NCI-H510A treated with DMSO at 0.1 percent for 48 hours (cell line): ENCODE results near the gene ARHGEF3.

Experiments used
- DNase-seq: peaks from one replicate; lab custom pipeline; 2025; lab: John Stamatoyannopoulos, UW

The ARHGEF3 gene

GRCh38 chr3:56801662-56802377, at the start of gene ARHGEF3:
TSS of gene ARHGEF3 (minus strand) at chr3:56801949. CDS start at chr3:56801798, 151 bp downstream.
- DNase-seq: peak; percentile 55

- DNase-seq: no peak
Observed at GRCh38 chr3:56849698-56850097, 47.9 kb upstream of the ARHGEF3 start.

- DNase-seq: no peak
Observed at GRCh38 chr3:56845505-56845904, 43.8 kb upstream of the ARHGEF3 start.

- DNase-seq: no peak
Observed at GRCh38 chr3:56844536-56844935, 42.8 kb upstream of the ARHGEF3 start.

- no peak for DNase-seq
Observed at GRCh38 chr3:56839784-56840715, 38.3 kb upstream of the ARHGEF3 start.

- DNase-seq: no peak
Observed at GRCh38 chr3:56838448-56838847, 36.7 kb upstream of the ARHGEF3 start.

GRCh38 chr3:56837196-56837955, 35.6 kb upstream of the ARHGEF3 start:
- no peak for DNase-seq

- DNase-seq: no peak
Observed at GRCh38 chr3:56836276-56837163, 34.8 kb upstream of the ARHGEF3 start.

- no peak for DNase-seq
Observed at GRCh38 chr3:56835650-56836227, 34.0 kb upstream of the ARHGEF3 start.

- no peak for DNase-seq
Observed at GRCh38 chr3:56833536-56833935, 31.8 kb upstream of the ARHGEF3 start.

GRCh38 chr3:56833022-56833421, 31.3 kb upstream of the ARHGEF3 start:
- no peak for DNase-seq

GRCh38 chr3:56831572-56831971, 29.8 kb upstream of the ARHGEF3 start:
- no peak for DNase-seq

- DNase-seq: no peak
Observed at GRCh38 chr3:56830884-56831283, 29.1 kb upstream of the ARHGEF3 start.

- DNase-seq: no peak
Observed at GRCh38 chr3:56829533-56829932, 27.8 kb upstream of the ARHGEF3 start.

- DNase-seq: no peak
Observed at GRCh38 chr3:56826831-56827722, 25.3 kb upstream of the ARHGEF3 start.

GRCh38 chr3:56825567-56826438, 24.1 kb upstream of the ARHGEF3 start:
- peak; percentile 7 for DNase-seq

GRCh38 chr3:56823984-56824703, 22.4 kb upstream of the ARHGEF3 start:
- DNase-seq: no peak

GRCh38 chr3:56823421-56823926, 21.7 kb upstream of the ARHGEF3 start:
- no peak for DNase-seq
